Activated T-helper 9 cell treated with anti-CD3 and anti-CD28 coated beads, Interleukin-2, amount 50 U/mL, for 16 hours (primary cell): ENCODE data around the gene SPTA1.

Experiments used
- DNase-seq: peaks from one replicate; pipeline ENCODE4 v3.0.0-alpha.2; 2020; ENCODE audit warnings: low read depth

The SPTA1 gene

GRCh38 chr1:158570480-158570879 is 116.0 kb downstream of the SPTA1 start, which contains the start of gene OR6P1:
Gene OR6P1, minus strand, starts transcription at chr1:158570580. Its CDS starts 6,976 bp downstream, at chr1:158563604.
- DNase-seq, result no peak

- no peak for DNase-seq
Measured at GRCh38 chr1:158564608-158565007, 121.9 kb downstream of the SPTA1 start.

- no peak for DNase-seq
Measured at GRCh38 chr1:158563853-158564252, 122.7 kb downstream of the SPTA1 start.
